Tibial nerve (tissue), 4 donors: Measurements from ENCODE around the gene UGT1A3.

ENCODE experiments used
- EP300 ChIP-seq, 2 donors: sonication (generic); formaldehyde crosslinking; IDR thresholded peaks; one replicate each; pipeline ENCODE4 v1.6.1; 2017; ENCODE audit warnings: antibody characterized with exemption in 2 of 2, mild to moderate bottlenecking in 1 of 2
- POLR2A ChIP-seq, 2 donors: fragments of 450-650 bp; IDR thresholded peaks; one replicate each; pipeline ENCODE4 v1.6.1; 2017; ENCODE audit warnings: antibody characterized with exemption in 2 of 2, mild to moderate bottlenecking in 2 of 2, moderate library complexity in 2 of 2
- TF ChIP-seq, protein P1 (sequence below), 5 experiments: fragments of 200-600 bp in 3 of 5; fragments of 450-650 bp in 2 of 5; sonication (generic) in 3 of 5; IDR thresholded peaks; one replicate each; pipeline ENCODE4 v1.5.1; 2016 to 2019; ENCODE audit warnings: antibody characterized with exemption in 5 of 5, mild to moderate bottlenecking in 3 of 5, moderate library complexity in 2 of 5

DNA sequence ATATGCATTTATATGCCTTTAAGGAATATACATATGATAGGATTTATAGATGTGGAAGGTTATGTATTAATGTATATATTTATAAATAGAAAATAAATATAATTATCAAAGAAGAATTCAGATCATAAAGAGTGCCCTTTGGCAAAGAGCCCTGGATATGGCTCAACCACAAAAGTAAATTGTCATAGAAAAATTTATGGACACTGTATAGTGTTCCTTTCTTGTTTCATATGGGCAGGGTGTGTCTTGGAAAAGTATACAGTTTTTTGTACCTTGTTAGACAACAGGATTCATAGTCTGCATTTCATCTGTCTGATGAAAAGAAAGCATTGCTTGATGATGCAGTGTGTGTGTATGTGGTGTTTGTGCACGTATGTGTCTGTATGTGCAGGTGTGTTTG is 44.2 kb upstream of the UGT1A3 start:
- TF ChIP-seq, protein P1, sequence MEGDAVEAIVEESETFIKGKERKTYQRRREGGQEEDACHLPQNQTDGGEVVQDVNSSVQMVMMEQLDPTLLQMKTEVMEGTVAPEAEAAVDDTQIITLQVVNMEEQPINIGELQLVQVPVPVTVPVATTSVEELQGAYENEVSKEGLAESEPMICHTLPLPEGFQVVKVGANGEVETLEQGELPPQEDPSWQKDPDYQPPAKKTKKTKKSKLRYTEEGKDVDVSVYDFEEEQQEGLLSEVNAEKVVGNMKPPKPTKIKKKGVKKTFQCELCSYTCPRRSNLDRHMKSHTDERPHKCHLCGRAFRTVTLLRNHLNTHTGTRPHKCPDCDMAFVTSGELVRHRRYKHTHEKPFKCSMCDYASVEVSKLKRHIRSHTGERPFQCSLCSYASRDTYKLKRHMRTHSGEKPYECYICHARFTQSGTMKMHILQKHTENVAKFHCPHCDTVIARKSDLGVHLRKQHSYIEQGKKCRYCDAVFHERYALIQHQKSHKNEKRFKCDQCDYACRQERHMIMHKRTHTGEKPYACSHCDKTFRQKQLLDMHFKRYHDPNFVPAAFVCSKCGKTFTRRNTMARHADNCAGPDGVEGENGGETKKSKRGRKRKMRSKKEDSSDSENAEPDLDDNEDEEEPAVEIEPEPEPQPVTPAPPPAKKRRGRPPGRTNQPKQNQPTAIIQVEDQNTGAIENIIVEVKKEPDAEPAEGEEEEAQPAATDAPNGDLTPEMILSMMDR (IDR thresholded peaks at IDR 0.05) = no peak
- TF ChIP-seq POLR2A (IDR thresholded peaks at IDR 0.05) = no peak
- no peak for TF ChIP-seq EP300 (IDR thresholded peaks at IDR 0.05)
